Endothelial cell of umbilical vein (primary cell): ENCODE measurements around the gene ALK. TPM values are rescaled to one million over a fixed set of nuclear protein-coding genes. Genes with fewer than 3 reads are reported as not detected.

Experiments used
- BruUV-seq: library from RNA; stranded (reverse); fragments of 400-500 nt; replicated peaks from 2 replicates; lab custom pipeline; 2021; lab: Mats Ljungman, UMichigan
- CTCF ChIA-PET: fragments of 300-600, 350-600 bp; sonication (Branson Sonifier 250); formaldehyde crosslinking; loops from one replicate; lab custom pipeline; 2021; ENCODE audit warnings: antibody characterized with exemption, inconsistent platforms; lab: Charles Lee
- POLR2A ChIA-PET: fragments of 300-600, 350-600 bp; sonication (Branson Sonifier 250); formaldehyde crosslinking; loops from one replicate; lab custom pipeline; 2021; ENCODE audit warnings: antibody characterized with exemption, inconsistent platforms; lab: Charles Lee
- DNase-seq: peaks from one replicate; pipeline ENCODE4 v3.0.0-alpha.2; 2011; ENCODE audit warnings: low read depth, low spot score
- FAIRE-seq: peaks from 2 replicates; lab custom pipeline; 2011; peaks lifted over from hg19 to GRCh38; lab: Jason Lieb, UNC
- H2AFZ ChIP-seq: 2 replicates; pipeline ENCODE4 v1.6.0; 2012; ENCODE audit warnings: low read depth, low read length, control low read depth, inconsistent platforms
- H3K27ac ChIP-seq: 2 replicates; pipeline ENCODE4 v1.5.1; 2011; ENCODE audit warnings: low read depth, mild to moderate bottlenecking, control low read depth, low read length, moderate library complexity; ENCODE audit not compliant: insufficient read depth
- H3K27me3 ChIP-seq, 2 experiments: 2 replicates each; pipeline versions ENCODE4 v1.6.0 to v1.6.1; 2011; ENCODE audit warnings: low read length in 2 of 2, mixed read lengths in 1 of 2; ENCODE audit not compliant: control insufficient read depth in 2 of 2, insufficient read depth in 2 of 2
- H3K36me3 ChIP-seq, 2 experiments: 2 replicates in 1 of 2; 3 replicates in 1 of 2; pipeline ENCODE4 v1.5.1; 2011; ENCODE audit warnings: low read length in 2 of 2, mild to moderate bottlenecking in 1 of 2, moderate library complexity in 1 of 2; ENCODE audit not compliant: control insufficient read depth in 2 of 2, insufficient read depth in 2 of 2; ENCODE audit errors: extremely low read depth in 1 of 2
- H3K4me1 ChIP-seq: 3 replicates; pipeline ENCODE4 v1.5.1; 2011; ENCODE audit warnings: mild to moderate bottlenecking, low read length; ENCODE audit not compliant: control insufficient read depth, insufficient read depth; ENCODE audit errors: extremely low read depth
- H3K4me2 ChIP-seq: 2 replicates; pipeline ENCODE4 v1.6.1; 2011; ENCODE audit warnings: low read length, control low read depth, mixed read lengths; ENCODE audit not compliant: insufficient read depth
- H3K4me3 ChIP-seq, 3 experiments: fragments of 200-600 bp in 1 of 3; sonication (generic), shearing (Covaris generic) in 1 of 3; replicated peaks in 1 of 3; 2 replicates each; pipeline ENCODE4 v1.5.1; 2011 to 2016; ENCODE audit warnings: control low read depth in 3 of 3, low read length in 3 of 3, mild to moderate bottlenecking in 2 of 3, inconsistent platforms in 1 of 3, low read depth in 1 of 3, moderate library complexity in 1 of 3; ENCODE audit not compliant: insufficient read depth in 1 of 3
- H3K79me2 ChIP-seq: 2 replicates; pipeline ENCODE4 v1.6.0; 2012; ENCODE audit warnings: low read length, inconsistent platforms; ENCODE audit not compliant: control insufficient read depth, insufficient read depth
- H3K9ac ChIP-seq: replicated peaks from 2 replicates; pipeline ENCODE3; 2011; ENCODE audit warnings: low read length, control low read depth; ENCODE audit not compliant: insufficient read depth; ENCODE audit errors: extremely low read depth
- H3K9me1 ChIP-seq: replicated peaks from 3 replicates; pipeline ENCODE4 v1.6.0; 2011; ENCODE audit warnings: mild to moderate bottlenecking, low read length; ENCODE audit not compliant: control insufficient read depth, insufficient read depth; ENCODE audit errors: extremely low read depth
- H3K9me3 ChIP-seq: replicated peaks from 2 replicates; pipeline ENCODE4 v1.5.1; 2012; ENCODE audit warnings: low read length, inconsistent platforms; ENCODE audit not compliant: control insufficient read depth, insufficient read depth
- H4K20me1 ChIP-seq: replicated peaks from 2 replicates; pipeline ENCODE3; 2011; ENCODE audit warnings: mild to moderate bottlenecking, low read length; ENCODE audit not compliant: control insufficient read depth, insufficient read depth; ENCODE audit errors: extremely low read depth
- EZH2 ChIP-seq: IDR thresholded peaks from 2 replicates; pipeline ENCODE4 v1.6.1; 2012; ENCODE audit warnings: borderline replicate concordance, low read depth, mild to moderate bottlenecking, moderate library complexity, low read length, inconsistent platforms; ENCODE audit not compliant: severe bottlenecking
- FOS ChIP-seq: IDR thresholded peaks from 2 replicates; pipeline ENCODE4 v1.6.1; 2011; ENCODE audit warnings: mild to moderate bottlenecking, low read length, moderate library complexity, borderline replicate concordance; ENCODE audit not compliant: insufficient read depth
- GATA2 ChIP-seq: IDR thresholded peaks from 2 replicates; pipeline ENCODE4 v1.7.0; 2011; ENCODE audit warnings: low read depth, mild to moderate bottlenecking, moderate library complexity, mixed read lengths, low read length; ENCODE audit not compliant: insufficient read length, insufficient read depth
- JUN ChIP-seq: IDR thresholded peaks from 2 replicates; pipeline ENCODE4 v1.6.1; 2011; ENCODE audit warnings: borderline replicate concordance, low read depth; ENCODE audit not compliant: insufficient read length, insufficient read depth
- MYC ChIP-seq: IDR thresholded peaks from one replicate; pipeline ENCODE4 v1.6.1; 2011; ENCODE audit warnings: mild to moderate bottlenecking, low read depth, low read length
- POLR2A ChIP-seq: IDR thresholded peaks from 2 replicates; pipeline ENCODE4 v1.6.1; 2012; ENCODE audit warnings: low read depth, mild to moderate bottlenecking, control low read depth, low read length
- POLR2AphosphoS5 ChIP-seq: IDR thresholded peaks from 2 replicates; pipeline ENCODE4 v1.6.1; 2012; ENCODE audit warnings: low read depth, mild to moderate bottlenecking, control low read depth, low read length, moderate library complexity; ENCODE audit not compliant: insufficient read depth
- dilution Hi-C: fragments of 300-500 bp; cut with MboI; formaldehyde crosslinking; loops from one replicate; pipeline ENCODE4 v1.15.0; 2019; ENCODE audit warnings: low sequenced_read_pairs; ENCODE audit not compliant: extremely low pct_ligation_motif_present
- intact Hi-C: fragments of 100-400 bp; cut with micrococcal nuclease; formaldehyde crosslinking; loops from one replicate; pipeline ENCODE4 v1.10.0; 2022
- polyA plus RNA-seq, 4 experiments: library from polyadenylated mRNA; depleted of rRNA in 3 of 4; stranded (reverse) in 3 of 4; unstranded in 1 of 4; fragments of >200 nt; gene quantifications; 2 replicates each; pipeline versions ENCODE4 v1.2.1 to v1.2.3, GENCODE V29; 2011 to 2012; ENCODE audit warnings: missing spikeins in 1 of 4
- total RNA-seq: library from RNA; stranded (reverse); gene quantifications from 2 replicates; pipeline ENCODE4 v1.2.3, GENCODE V29; 2021
- TF ChIP-seq, protein P1 (sequence below), 2 donors: IDR thresholded peaks; 1 replicate in 1 of 2; 2 replicates in 1 of 2; pipeline ENCODE4 v1.5.1; 2011; ENCODE audit warnings: low read length in 2 of 2, mild to moderate bottlenecking in 2 of 2, moderate library complexity in 2 of 2, control low read depth in 1 of 2, inconsistent platforms in 1 of 2, low read depth in 1 of 2; ENCODE audit not compliant: insufficient read depth in 1 of 2; ENCODE audit errors: extremely low read depth in 1 of 2
- TF ChIP-seq, protein P2 (sequence below): IDR thresholded peaks from 2 replicates; pipeline ENCODE4 v1.6.1; 2011; ENCODE audit not compliant: insufficient read depth, insufficient read length

ALK gene
- total and polyA plus RNA-seq, 2 donors (not counting 3 experiments of a cell fraction or from before 2014, with no cell fraction given): not detected

DNA sequence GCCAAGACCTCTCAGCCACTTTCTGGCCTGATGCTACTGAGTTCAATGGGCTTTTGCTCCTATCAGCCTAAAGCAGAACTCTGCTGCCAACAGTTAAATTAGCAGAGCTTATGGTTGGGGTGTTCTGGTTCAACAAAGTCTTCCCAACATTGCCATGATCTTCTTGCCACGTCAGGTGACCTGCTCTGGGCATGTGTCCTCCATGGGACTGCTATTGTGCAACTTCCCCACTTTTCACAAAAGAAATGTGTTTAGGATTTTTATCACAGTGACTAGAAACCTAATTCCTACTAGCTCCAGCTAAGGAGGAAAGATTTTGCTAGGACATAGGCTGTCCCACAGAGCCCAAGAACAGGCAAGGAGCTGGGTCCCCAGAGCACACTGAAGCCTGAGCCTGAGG, 56.4 kb downstream of the ALK start:
- FAIRE-seq (no peak), DNase-seq (no peak)
- Histone ChIP-seq H3K79me2 (no peaks in the 10 kb centered on the region), H3K27me3 (no peaks in the 10 kb centered on the region), H3K36me3 (no peaks in the 10 kb centered on the region), H3K4me2 (no peak overlapping the region), H2AFZ (no peak overlapping the region), H4K20me1 (no peaks in the 10 kb centered on the region), H3K9me3 (peaks cover 3% of the 10 kb centered on the region), H3K9me1 (no peaks in the 10 kb centered on the region), H3K27ac (no peak overlapping the region), H3K4me1 (no peaks in the 10 kb centered on the region), H3K4me3 (no peak overlapping the region), H3K9ac (no peak overlapping the region)
- POLR2A ChIA-PET: no interaction called here
- intact Hi-C loops (no loop called here), dilution Hi-C loops (no loop called here)
- CTCF ChIA-PET: no interaction called here
- no TSS peak for BruUV-seq
- TF ChIP-seq POLR2AphosphoS5 (no peak), EZH2 (no peak), GATA2 (no peak), MYC (no peak), JUN (no peak), POLR2A (no peak), FOS (no peak)
- TF ChIP-seq, protein P1, sequence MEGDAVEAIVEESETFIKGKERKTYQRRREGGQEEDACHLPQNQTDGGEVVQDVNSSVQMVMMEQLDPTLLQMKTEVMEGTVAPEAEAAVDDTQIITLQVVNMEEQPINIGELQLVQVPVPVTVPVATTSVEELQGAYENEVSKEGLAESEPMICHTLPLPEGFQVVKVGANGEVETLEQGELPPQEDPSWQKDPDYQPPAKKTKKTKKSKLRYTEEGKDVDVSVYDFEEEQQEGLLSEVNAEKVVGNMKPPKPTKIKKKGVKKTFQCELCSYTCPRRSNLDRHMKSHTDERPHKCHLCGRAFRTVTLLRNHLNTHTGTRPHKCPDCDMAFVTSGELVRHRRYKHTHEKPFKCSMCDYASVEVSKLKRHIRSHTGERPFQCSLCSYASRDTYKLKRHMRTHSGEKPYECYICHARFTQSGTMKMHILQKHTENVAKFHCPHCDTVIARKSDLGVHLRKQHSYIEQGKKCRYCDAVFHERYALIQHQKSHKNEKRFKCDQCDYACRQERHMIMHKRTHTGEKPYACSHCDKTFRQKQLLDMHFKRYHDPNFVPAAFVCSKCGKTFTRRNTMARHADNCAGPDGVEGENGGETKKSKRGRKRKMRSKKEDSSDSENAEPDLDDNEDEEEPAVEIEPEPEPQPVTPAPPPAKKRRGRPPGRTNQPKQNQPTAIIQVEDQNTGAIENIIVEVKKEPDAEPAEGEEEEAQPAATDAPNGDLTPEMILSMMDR (IDR thresholded peaks at IDR 0.05; ENCODE audit: extremely low read depth in 1 of 2, insufficient read depth in 1 of 2, low read depth in 1 of 2, low read length in 2 of 2): no peak
- TF ChIP-seq, protein P2, sequence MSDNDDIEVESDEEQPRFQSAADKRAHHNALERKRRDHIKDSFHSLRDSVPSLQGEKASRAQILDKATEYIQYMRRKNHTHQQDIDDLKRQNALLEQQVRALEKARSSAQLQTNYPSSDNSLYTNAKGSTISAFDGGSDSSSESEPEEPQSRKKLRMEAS: no peak
